GM10266 (cell line): Measurements from ENCODE around the gene AFM.

Experiments
- DNase-seq: peaks from one replicate; pipeline ENCODE4 v3.0.0; 2012; ENCODE audit errors: extremely low spot score
- TF ChIP-seq, protein P1 (sequence below): IDR thresholded peaks from 2 replicates; pipeline ENCODE4 v1.5.1; 2012; ENCODE audit warnings: mild to moderate bottlenecking, low read depth; ENCODE audit not compliant: control insufficient read depth, insufficient read depth; ENCODE audit errors: missing control alignments

AFM gene

DNA sequence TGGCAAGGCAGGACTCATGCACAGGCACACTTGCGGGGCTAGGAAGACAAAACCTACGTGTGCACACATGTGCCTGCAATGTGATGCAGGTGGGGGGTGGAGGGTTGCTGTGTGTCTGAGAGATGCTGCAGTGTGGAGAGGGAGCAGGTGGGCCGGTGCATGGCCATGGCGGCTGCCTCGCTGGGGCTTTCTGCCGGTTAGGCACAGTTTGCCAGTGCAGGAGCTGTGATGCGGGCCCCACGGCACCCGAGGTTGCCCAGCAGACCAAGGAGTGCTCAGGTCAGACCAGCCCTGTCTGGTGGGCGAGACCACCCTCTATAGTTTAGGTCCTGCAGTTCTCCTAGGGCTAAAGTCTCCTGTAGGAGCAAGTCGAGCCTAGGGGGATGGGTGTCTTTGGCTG lies 4.4 kb upstream of the AFM start:
- TF ChIP-seq, protein P1, sequence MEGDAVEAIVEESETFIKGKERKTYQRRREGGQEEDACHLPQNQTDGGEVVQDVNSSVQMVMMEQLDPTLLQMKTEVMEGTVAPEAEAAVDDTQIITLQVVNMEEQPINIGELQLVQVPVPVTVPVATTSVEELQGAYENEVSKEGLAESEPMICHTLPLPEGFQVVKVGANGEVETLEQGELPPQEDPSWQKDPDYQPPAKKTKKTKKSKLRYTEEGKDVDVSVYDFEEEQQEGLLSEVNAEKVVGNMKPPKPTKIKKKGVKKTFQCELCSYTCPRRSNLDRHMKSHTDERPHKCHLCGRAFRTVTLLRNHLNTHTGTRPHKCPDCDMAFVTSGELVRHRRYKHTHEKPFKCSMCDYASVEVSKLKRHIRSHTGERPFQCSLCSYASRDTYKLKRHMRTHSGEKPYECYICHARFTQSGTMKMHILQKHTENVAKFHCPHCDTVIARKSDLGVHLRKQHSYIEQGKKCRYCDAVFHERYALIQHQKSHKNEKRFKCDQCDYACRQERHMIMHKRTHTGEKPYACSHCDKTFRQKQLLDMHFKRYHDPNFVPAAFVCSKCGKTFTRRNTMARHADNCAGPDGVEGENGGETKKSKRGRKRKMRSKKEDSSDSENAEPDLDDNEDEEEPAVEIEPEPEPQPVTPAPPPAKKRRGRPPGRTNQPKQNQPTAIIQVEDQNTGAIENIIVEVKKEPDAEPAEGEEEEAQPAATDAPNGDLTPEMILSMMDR, result no peak
- DNase-seq, result no peak

GRCh38 chr4:73479323-73479722 lies 2.2 kb upstream of the AFM start:
- DNase-seq, result no peak

GRCh38 chr4:73485085-73485484 lies 3.5 kb downstream of the AFM start:
- DNase-seq, result no peak
- TF ChIP-seq, protein P1, result no peak

More at GRCh38 chr4:73479323-73479722, 2.2 kb upstream of the AFM start:
- TF ChIP-seq, protein P1, result no peak

- TF ChIP-seq, protein P1, result no peak
- no peak for DNase-seq
Observed at GRCh38 chr4:73485596-73485995, 4.1 kb downstream of the AFM start.

GRCh38 chr4:73486497-73486896 lies 5.0 kb downstream of the AFM start:
- no peak for DNase-seq
- TF ChIP-seq, protein P1, result no peak

GRCh38 chr4:73487233-73487632 lies 5.7 kb downstream of the AFM start:
- TF ChIP-seq, protein P1, result no peak
- no peak for DNase-seq

DNA sequence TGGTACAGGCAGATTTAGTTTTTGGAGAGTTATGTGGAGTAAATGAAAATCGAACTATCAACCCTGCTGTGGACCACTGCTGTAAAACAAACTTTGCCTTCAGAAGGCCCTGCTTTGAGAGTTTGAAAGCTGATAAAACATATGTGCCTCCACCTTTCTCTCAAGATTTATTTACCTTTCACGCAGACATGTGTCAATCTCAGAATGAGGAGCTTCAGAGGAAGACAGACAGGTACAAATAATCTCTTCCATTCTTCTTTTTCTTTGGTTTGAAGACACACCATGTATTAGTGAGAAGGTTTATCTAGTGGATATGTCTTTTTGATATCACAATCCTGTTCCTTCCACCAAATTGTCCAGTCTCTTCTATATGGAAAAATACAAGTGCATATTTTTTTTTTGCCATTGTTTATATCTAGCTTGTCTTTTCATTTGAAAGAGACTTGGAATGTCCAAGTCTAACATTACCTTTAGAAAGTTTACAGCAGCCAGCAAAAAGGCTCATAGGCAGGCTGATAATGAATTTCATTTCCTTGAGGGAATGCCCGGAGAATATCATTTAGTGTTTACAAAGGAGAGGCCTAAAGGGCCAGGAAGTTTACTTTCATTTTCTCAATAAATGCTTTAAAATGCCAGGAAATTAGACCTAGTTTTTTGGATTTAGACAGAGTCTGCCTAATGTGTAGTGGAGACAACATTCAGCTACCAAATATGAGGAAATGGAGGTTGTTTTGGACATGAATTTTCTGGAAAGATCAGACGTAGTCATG lies 18.6 kb downstream of the AFM start:
- no peak for DNase-seq
- TF ChIP-seq, protein P1, result no peak
